GM19193 (cell line): Measurements from ENCODE around the gene RAI2.

ENCODE experiments used
- POLR2A ChIP-seq: IDR thresholded peaks from 4 replicates; pipeline ENCODE4 v1.6.1; 2011; ENCODE audit not compliant: insufficient read depth, insufficient read length; ENCODE audit errors: extremely low read depth

The RAI2 gene

DNA sequence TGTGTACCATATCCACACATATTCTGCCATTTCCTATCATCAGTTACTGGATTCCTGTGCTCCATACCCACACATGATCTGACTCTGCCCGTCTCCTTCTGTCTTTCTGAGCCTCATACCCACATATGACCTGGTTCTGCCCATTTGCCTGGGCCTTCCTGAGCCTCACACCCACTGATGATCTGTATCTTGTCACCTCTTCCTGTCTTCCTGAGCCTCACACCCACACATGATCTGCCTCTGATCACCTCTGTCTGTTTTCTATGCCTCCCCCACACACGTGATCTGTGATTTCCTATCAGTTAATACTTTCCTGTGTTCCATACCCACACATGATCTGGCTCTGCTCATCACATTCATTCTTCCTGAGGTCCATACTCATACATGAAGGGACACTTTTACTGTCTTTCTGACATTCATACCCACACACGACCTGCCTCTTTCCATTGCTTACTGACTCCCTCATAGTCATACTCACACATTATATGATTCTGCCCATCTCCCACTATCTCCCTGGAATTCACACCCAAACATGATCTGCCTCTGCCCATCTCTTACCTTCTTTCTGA is 91.3 kb downstream of the RAI2 start:
- TF ChIP-seq POLR2A: no peak

DNA sequence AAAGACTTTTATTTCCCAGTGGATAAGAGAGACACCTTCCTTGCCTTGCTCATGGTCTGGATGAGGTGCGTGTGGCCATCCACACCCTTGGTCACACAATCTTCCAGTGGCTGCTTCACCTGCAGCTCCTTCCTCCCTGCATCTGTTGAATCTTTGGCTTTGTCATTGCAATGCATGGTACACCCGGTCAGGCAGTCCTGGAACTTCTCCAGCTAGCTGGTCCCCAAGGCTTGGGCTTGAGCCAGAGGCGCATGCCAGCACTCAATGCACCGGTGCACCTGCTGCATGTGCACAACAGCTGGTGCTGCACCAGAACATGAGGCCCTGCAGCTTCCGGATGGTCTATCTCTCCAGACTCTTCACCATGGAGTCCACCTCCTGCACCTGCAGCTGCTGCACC is 92.1 kb downstream of the RAI2 start:
- no peak for TF ChIP-seq POLR2A

DNA sequence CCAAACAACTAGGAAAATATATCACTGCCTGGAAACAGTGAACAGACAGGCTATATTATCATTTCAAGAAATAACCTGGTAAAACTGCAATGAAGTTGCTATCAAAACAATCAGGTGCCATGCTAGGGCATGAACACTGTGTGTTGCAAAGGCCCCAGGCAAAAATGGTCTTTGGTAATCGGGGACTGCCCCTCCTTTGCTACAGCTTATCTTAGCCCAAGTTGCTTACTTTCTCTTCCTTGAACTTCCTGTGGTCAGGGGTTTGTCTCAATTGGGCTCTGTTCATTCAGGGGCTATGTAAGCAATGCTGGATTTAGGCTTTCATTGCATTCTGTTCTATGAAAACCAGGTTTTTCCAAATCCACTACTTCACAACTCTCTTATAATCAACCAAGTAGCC is 93.4 kb downstream of the RAI2 start:
- TF ChIP-seq POLR2A: no peak

DNA sequence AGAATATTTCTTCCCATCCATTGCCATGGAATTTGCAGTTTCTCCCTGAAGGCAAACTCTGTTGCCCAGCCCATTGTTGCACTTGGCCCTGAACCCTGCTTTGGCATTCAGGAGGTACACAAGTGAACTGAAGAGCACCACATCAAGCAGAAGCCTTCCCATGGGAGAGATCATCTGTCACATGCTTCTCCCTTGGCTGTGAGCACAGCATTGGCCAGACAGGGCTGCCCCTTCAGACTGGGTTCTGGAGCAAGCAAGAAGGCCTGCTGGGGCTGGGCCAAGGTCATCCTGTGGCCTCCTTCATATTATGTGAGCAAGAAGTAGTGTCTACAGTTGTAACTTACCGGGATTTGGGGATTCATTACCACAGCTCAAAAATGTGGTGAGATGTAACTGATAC is 101.1 kb downstream of the RAI2 start:
- no peak for TF ChIP-seq POLR2A

DNA sequence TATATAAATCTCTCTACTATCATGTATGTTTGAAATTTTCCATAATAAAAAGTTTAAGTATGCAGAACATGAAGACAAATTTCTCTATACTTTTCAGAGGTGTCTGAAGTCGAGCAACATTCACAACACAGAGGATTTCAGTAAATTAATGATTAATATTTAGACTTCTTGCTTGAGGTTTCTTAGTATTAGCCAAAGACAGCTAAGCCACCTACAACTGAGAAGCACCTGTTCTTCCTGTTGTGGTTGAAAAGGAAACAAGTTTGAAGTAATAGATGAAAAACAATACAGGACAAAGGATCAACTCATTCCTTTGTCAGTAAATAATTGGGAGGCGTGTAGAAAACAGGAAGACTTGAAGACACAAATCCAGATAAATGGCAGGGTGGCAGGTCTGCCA is 102.7 kb downstream of the RAI2 start:
- TF ChIP-seq POLR2A: no peak

DNA sequence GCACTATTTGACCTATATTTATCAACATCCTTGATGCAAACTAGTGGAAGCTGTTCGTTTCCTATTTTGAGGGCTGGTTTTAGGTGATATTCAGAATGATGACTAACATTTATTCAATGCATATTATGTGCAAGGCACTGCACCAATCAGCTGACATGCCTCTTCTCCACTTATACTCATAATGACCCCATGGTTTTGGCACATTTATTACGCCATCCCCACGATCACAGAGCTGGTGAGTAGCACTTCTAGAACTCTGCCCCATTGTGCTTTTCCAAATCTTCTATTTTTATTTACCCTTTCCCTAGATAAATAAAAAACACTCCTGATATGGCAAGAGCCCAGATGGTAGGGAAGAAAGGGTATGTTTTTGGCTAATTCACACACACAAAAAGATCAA is 110.7 kb downstream of the RAI2 start:
- no peak for TF ChIP-seq POLR2A
